GM23338 (cell line): Measurements from ENCODE around the gene ZNF865. TPM values are rescaled to one million over a fixed set of nuclear protein-coding genes. Genes with fewer than 3 reads are reported as not detected.

Source experiments
- ATAC-seq: fragments of 200-7000 bp; cut with Tn5 transposase; 3 replicates; pipeline ENCODE4 v1.9.1; 2020
- DNase-seq: peaks from one replicate; pipeline ENCODE4 v3.0.0-alpha.2; 2015; ENCODE audit warnings: low spot score
- H2AFZ ChIP-seq: fragments of 200-600 bp; sonication (generic); 2 replicates; pipeline ENCODE4 v1.8.0; 2016; ENCODE audit warnings: antibody characterized with exemption, mild to moderate bottlenecking, moderate library complexity
- H3F3A ChIP-seq: fragments of 200-600 bp; sonication (generic); replicated peaks from 2 replicates; pipeline ENCODE4 v1.8.0; 2017; ENCODE audit warnings: antibody characterized with exemption, mixed run types, low read depth
- H3K27ac ChIP-seq: fragments of 200-600 bp; sonication (generic); 2 replicates; pipeline ENCODE4 v1.6.1; 2016; ENCODE audit warnings: low read depth
- H3K27me3 ChIP-seq: fragments of 200-600 bp; sonication (generic); 2 replicates; pipeline ENCODE4 v1.8.0; 2016; ENCODE audit warnings: mild to moderate bottlenecking, mixed run types, moderate library complexity; ENCODE audit not compliant: insufficient read depth
- H3K36me3 ChIP-seq: fragments of 200-600 bp; sonication (generic); 2 replicates; pipeline ENCODE4 v1.8.0; 2016; ENCODE audit warnings: mild to moderate bottlenecking; ENCODE audit not compliant: insufficient read depth
- H3K4me1 ChIP-seq: fragments of 200-600 bp; sonication (generic); 2 replicates; pipeline ENCODE4 v1.8.0; 2016; ENCODE audit warnings: mild to moderate bottlenecking, moderate library complexity; ENCODE audit not compliant: insufficient read depth
- H3K4me2 ChIP-seq: fragments of 200-600 bp; sonication (generic); 2 replicates; pipeline ENCODE4 v1.7.1; 2017; ENCODE audit warnings: mixed run types
- H3K4me3 ChIP-seq: fragments of 200-600 bp; sonication (generic); 2 replicates; pipeline ENCODE4 v1.6.1; 2016; ENCODE audit warnings: mixed run types
- H3K79me2 ChIP-seq: fragments of 200-600 bp; sonication (generic); replicated peaks from 2 replicates; pipeline ENCODE4 v1.8.0; 2017; ENCODE audit warnings: mild to moderate bottlenecking; ENCODE audit not compliant: insufficient read depth
- H3K9me2 ChIP-seq: fragments of 200-600 bp; sonication (generic); 2 replicates; pipeline ENCODE4 v1.8.0; 2017; ENCODE audit not compliant: insufficient read depth
- H4K20me1 ChIP-seq: fragments of 200-600 bp; sonication (generic); replicated peaks from 2 replicates; pipeline ENCODE4 v1.8.0; 2017; ENCODE audit warnings: mild to moderate bottlenecking; ENCODE audit not compliant: insufficient read depth
- H3K27ac Mint-ChIP-seq: 2 replicates; pipeline ENCODE4 v1.8.0; 2020; ENCODE audit warnings: inconsistent platforms, mild to moderate bottlenecking, moderate library complexity, mixed read lengths
- H3K27me3 Mint-ChIP-seq: 3 replicates; pipeline ENCODE4 v1.8.0; 2022; ENCODE audit warnings: low read depth, mild to moderate bottlenecking, moderate library complexity, mixed read lengths, inconsistent platforms; ENCODE audit not compliant: insufficient read depth, poor library complexity
- H3K36me3 Mint-ChIP-seq: 3 replicates; pipeline ENCODE4 v1.8.0; 2021; ENCODE audit warnings: low read depth, mild to moderate bottlenecking, inconsistent platforms, moderate library complexity, mixed read lengths
- H3K4me1 Mint-ChIP-seq: 3 replicates; pipeline ENCODE4 v1.8.0; 2020; ENCODE audit warnings: mild to moderate bottlenecking, inconsistent platforms, mixed read lengths
- H3K4me3 Mint-ChIP-seq: 3 replicates; pipeline ENCODE4 v1.8.0; 2021; ENCODE audit warnings: moderate library complexity, mild to moderate bottlenecking, inconsistent platforms, mixed read lengths
- H3K9me3 Mint-ChIP-seq: 3 replicates; pipeline ENCODE4 v1.8.0; 2020; ENCODE audit warnings: moderate library complexity, mild to moderate bottlenecking, inconsistent platforms, mixed read lengths
- CREB1 ChIP-seq: fragments of 250-450 bp; sonication (Bioruptor Pico); IDR thresholded peaks from 2 replicates; pipeline ENCODE4 v1.5.0; 2020; ENCODE audit warnings: low read depth, mild to moderate bottlenecking, moderate library complexity
- CTCF ChIP-seq, 2 experiments: fragments of 200-600 bp in 1 of 2; sonication (generic) in 1 of 2; conservative IDR thresholded peaks; 2 replicates each; pipeline versions ENCODE4 v1.5.1 to v1.6.1; 2016 to 2017; ENCODE audit warnings: antibody characterized with exemption in 2 of 2, low read depth in 2 of 2, mild to moderate bottlenecking in 2 of 2, moderate library complexity in 1 of 2
- ETS1 ChIP-seq: IDR thresholded peaks from 2 replicates; pipeline ENCODE4 v1.6.1; 2016; ENCODE audit warnings: antibody characterized with exemption
- EZH2 ChIP-seq: fragments of 200-600 bp; sonication (generic); IDR thresholded peaks from one replicate; pipeline ENCODE4 v1.8.0; 2017; ENCODE audit warnings: antibody characterized with exemption, mild to moderate bottlenecking, low read depth; ENCODE audit not compliant: unreplicated experiment
- NANOG ChIP-seq: IDR thresholded peaks from 2 replicates; pipeline ENCODE4 v1.6.1; 2016; ENCODE audit warnings: antibody characterized with exemption, borderline replicate concordance
- POLR2AphosphoS5 ChIP-seq: IDR thresholded peaks from 2 replicates; pipeline ENCODE4 v1.6.1; 2016; ENCODE audit warnings: antibody characterized with exemption, low read depth
- STAT1 ChIP-seq: IDR thresholded peaks from one replicate; pipeline ENCODE4 v1.6.1; 2016; ENCODE audit warnings: antibody characterized with exemption; ENCODE audit not compliant: unreplicated experiment
- ZNF462 ChIP-seq: fragments of 250-450 bp; sonication (Bioruptor Pico); IDR thresholded peaks from 2 replicates; pipeline ENCODE4 v1.5.0; 2020; ENCODE audit warnings: mild to moderate bottlenecking, moderate library complexity
- polyA plus RNA-seq: library from polyadenylated mRNA; unstranded; fragments of >200 nt; fragmentation: Nextera tagmentation; extraction: Ambion mirVana; gene quantifications from 2 replicates; pipeline ENCODE4 v1.2.1, GENCODE V29; 2016
- total RNA-seq: library from RNA; depleted of rRNA; stranded (reverse); fragments of >200 nt; shearing (Covaris generic); gene quantifications from 2 replicates; pipeline ENCODE4 v1.2.3, GENCODE V29; 2014

Gene ZNF865
- total and polyA plus RNA-seq, 2 experiments from 2014 or later: 2.2 to 12.1 TPM

- H3K4me1 ChIP-seq: peaks cover 14% of the 10 kb centered on the region
- H3K27me3 Mint-ChIP-seq: peaks cover 17% of the 10 kb centered on the region
- no peak overlapping the region for H3K27ac ChIP-seq
Observed at GRCh38 chr19:55591555-55591954, 13.9 kb upstream of the ZNF865 start.

DNA sequence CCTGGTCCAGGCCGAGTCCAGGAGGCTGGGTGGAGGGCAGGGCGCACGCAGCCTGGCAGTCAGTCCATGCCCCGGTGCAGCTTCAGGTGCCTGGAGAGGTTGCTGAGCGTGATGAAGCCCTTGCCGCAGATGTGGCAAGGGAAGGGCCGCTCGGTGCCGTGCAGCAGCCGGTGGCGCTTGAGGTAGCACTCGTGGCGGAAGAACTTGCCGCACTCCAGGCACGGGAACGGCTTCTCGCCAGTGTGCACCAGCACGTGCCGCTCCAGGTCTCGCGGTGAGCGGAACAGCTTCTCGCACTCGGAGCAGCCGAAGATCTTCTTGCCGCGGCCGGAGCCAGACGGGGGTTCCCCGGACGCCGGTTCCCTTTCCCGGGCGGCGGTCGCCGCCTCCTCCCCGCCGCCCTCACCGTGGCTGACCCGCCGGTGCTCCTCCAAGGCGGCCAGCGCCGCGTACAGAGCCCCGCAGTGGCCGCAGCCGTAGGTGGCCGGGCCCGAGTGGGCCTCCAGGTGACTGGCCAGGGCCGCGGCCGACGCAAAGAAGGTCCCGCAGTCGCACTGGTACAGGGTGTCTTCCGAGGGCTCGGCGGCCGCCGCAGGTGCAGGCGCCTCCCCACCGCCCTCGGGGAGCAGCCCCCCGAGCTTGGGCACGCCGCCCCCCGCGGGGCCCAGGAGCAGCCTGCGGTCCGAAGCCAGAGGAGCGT is 12.9 kb upstream of the ZNF865 start:
- Histone ChIP-seq H3K79me2 (no peaks in the 10 kb centered on the region), H3K4me1 (peaks cover 11% of the 10 kb centered on the region), H3K36me3 (0 out of 2 replicates have a peak, but pooled peaks cover 3% of the 10 kb centered on the region), H2AFZ (no peak overlapping the region), H4K20me1 (no peaks in the 10 kb centered on the region), H3K27ac (no peak overlapping the region), H3F3A (peaks cover 29% of the 10 kb centered on the region), H3K4me2 (peak overlapping the region; percentile 77), H3K4me3 (peak overlapping the region; percentile 51), H3K9me2 (no peaks in the 10 kb centered on the region), H3K27me3 (peaks cover 32% of the 10 kb centered on the region)
- DNase-seq (peak; percentile 66), ATAC-seq (peak; percentile 17)
- H3K9me3 Mint-ChIP-seq: no peaks in the 10 kb centered on the region; the same call in 1 of the 3 replicates
- no peak overlapping the region for H3K4me3 Mint-ChIP-seq
- peaks cover 15% of the 10 kb centered on the region for H3K27me3 Mint-ChIP-seq
- H3K27ac Mint-ChIP-seq: no peak overlapping the region
- H3K4me1 Mint-ChIP-seq: peaks cover 26% of the 10 kb centered on the region
- peaks cover 38% of the 10 kb centered on the region for H3K36me3 Mint-ChIP-seq
- no peak for TF ChIP-seq CREB1
- TF ChIP-seq ZNF462: no peak
- TF ChIP-seq NANOG: no peak
- TF ChIP-seq STAT1: no peak
- TF ChIP-seq POLR2AphosphoS5: no peak
- TF ChIP-seq EZH2: no peak
- TF ChIP-seq ETS1: no peak
- TF ChIP-seq CTCF (conservative IDR thresholded peaks at IDR 0.05; ENCODE audit: low read depth in 2 of 2): no peak

More at GRCh38 chr19:55591555-55591954, 13.9 kb upstream of the ZNF865 start:
- no peak for TF ChIP-seq EZH2
- peaks cover 35% of the 10 kb centered on the region for H3K27me3 ChIP-seq
- H3F3A ChIP-seq: peaks cover 28% of the 10 kb centered on the region
- ATAC-seq (peak; percentile 15), DNase-seq (peak; percentile 79)
- H3K9me2 ChIP-seq: no peaks in the 10 kb centered on the region
- H3K4me1 Mint-ChIP-seq: peaks cover 30% of the 10 kb centered on the region
- no peaks in the 10 kb centered on the region; the same call in none of the 3 replicates for H3K9me3 Mint-ChIP-seq
- H3K79me2 ChIP-seq: no peaks in the 10 kb centered on the region
- no peaks in the 10 kb centered on the region for H4K20me1 ChIP-seq
- H3K4me3 Mint-ChIP-seq: peak overlapping the region; percentile 8; the same call in 2 of the 3 replicates
- no peak overlapping the region; the same call in 1 of the 2 replicates for H3K4me3 ChIP-seq
- peak overlapping the region; percentile 77; the same call in 1 of the 2 replicates for H3K4me2 ChIP-seq
- peaks cover 31% of the 10 kb centered on the region for H3K36me3 Mint-ChIP-seq
- H3K27ac Mint-ChIP-seq: no peak overlapping the region; the same call in 1 of the 2 replicates
- H3K36me3 ChIP-seq: 0 out of 2 replicates have a peak, but pooled peaks cover 3% of the 10 kb centered on the region
- H2AFZ ChIP-seq: no peak overlapping the region
